Esophagus squamous epithelium (tissue), 4 donors: Measurements from ENCODE around the gene CENPN.

Experiments used
- POLR2A ChIP-seq, 4 donors: fragments of 450-650 bp; IDR thresholded peaks; one replicate each; pipeline ENCODE4 v1.6.1; 2017; ENCODE audit warnings: antibody characterized with exemption in 4 of 4, mild to moderate bottlenecking in 4 of 4, moderate library complexity in 3 of 4
- TF ChIP-seq, protein P1 (sequence below), 6 experiments: fragments of 450-650 bp in 4 of 6; fragments of 200-600 bp in 2 of 6; sonication (generic) in 2 of 6; IDR thresholded peaks; one replicate each; pipeline ENCODE4 v1.5.1; 2016 to 2019; ENCODE audit warnings: antibody characterized with exemption in 6 of 6, mild to moderate bottlenecking in 4 of 6, moderate library complexity in 4 of 6

DNA sequence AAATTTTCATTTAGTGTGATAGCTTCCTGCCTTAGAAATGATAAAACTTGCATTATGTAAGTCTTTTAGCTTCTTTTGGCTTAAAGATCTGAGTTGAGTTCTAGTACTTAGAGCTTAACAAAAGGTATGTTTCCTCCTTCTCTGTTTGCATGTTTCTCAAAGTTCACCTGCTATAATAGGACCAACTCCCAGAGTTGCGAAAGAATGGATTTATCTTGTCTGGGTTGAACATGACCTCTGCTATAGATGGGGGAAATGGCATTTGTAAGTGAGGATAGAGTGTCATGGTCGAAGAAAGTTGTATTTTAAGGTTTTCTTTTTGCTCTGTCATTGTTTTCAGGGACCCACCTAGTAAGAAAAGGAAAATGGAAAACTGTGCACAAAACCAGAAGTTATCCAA lies 35.8 kb downstream of the CENPN start:
- TF ChIP-seq POLR2A (IDR thresholded peaks at IDR 0.05): no peak
- TF ChIP-seq, protein P1, sequence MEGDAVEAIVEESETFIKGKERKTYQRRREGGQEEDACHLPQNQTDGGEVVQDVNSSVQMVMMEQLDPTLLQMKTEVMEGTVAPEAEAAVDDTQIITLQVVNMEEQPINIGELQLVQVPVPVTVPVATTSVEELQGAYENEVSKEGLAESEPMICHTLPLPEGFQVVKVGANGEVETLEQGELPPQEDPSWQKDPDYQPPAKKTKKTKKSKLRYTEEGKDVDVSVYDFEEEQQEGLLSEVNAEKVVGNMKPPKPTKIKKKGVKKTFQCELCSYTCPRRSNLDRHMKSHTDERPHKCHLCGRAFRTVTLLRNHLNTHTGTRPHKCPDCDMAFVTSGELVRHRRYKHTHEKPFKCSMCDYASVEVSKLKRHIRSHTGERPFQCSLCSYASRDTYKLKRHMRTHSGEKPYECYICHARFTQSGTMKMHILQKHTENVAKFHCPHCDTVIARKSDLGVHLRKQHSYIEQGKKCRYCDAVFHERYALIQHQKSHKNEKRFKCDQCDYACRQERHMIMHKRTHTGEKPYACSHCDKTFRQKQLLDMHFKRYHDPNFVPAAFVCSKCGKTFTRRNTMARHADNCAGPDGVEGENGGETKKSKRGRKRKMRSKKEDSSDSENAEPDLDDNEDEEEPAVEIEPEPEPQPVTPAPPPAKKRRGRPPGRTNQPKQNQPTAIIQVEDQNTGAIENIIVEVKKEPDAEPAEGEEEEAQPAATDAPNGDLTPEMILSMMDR (IDR thresholded peaks at IDR 0.05): no peak
